HUES48 (cell line): Measurements from ENCODE around the gene FXR2.

ENCODE experiments used
- H3K27ac ChIP-seq: one replicate; pipeline ENCODE4 v1.7.0; 2013; ENCODE audit warnings: low read depth, low read length, inconsistent platforms
- H3K27me3 ChIP-seq: 2 replicates; pipeline ENCODE4 v1.6.1; 2013; ENCODE audit warnings: mild to moderate bottlenecking, low read length; ENCODE audit not compliant: control insufficient read depth, insufficient read depth
- H3K36me3 ChIP-seq: 2 replicates; pipeline ENCODE4 v1.6.1; 2013; ENCODE audit warnings: low read length; ENCODE audit not compliant: control insufficient read depth, insufficient read depth
- H3K4me1 ChIP-seq: 2 replicates; pipeline ENCODE4 v1.6.1; 2013; ENCODE audit warnings: mild to moderate bottlenecking, low read length; ENCODE audit not compliant: control insufficient read depth, insufficient read depth
- H3K4me3 ChIP-seq: 2 replicates; pipeline ENCODE4 v1.5.1; 2013; ENCODE audit warnings: mild to moderate bottlenecking, low read depth, low read length
- H3K9ac ChIP-seq: 2 replicates; pipeline ENCODE4 v1.6.1; 2013; ENCODE audit warnings: mild to moderate bottlenecking, low read depth, low read length, moderate library complexity
- H3K9me3 ChIP-seq: 2 replicates; pipeline ENCODE4 v1.6.1; 2013; ENCODE audit warnings: low read length; ENCODE audit not compliant: control insufficient read depth, insufficient read depth

FXR2 gene

GRCh38 chr17:7555320-7555948 is 59.3 kb downstream of the FXR2 start:
- peaks cover 33% of the 10 kb centered on the region for H3K4me1 ChIP-seq
- no peaks in the 10 kb centered on the region for H3K27me3 ChIP-seq
- H3K9me3 ChIP-seq: no peaks in the 10 kb centered on the region
- no peaks in the 10 kb centered on the region for H3K36me3 ChIP-seq
- no peak overlapping the region for H3K4me3 ChIP-seq
- no peak overlapping the region for H3K27ac ChIP-seq
- no peak overlapping the region for H3K9ac ChIP-seq

- no peak overlapping the region for H3K4me3 ChIP-seq
- H3K9me3 ChIP-seq: no peaks in the 10 kb centered on the region
- H3K9ac ChIP-seq: no peak overlapping the region
- H3K27ac ChIP-seq: no peak overlapping the region
- H3K27me3 ChIP-seq: peaks cover 2% of the 10 kb centered on the region; the same call in 1 of the 2 replicates
- no peaks in the 10 kb centered on the region for H3K36me3 ChIP-seq
- H3K4me1 ChIP-seq: peaks cover 19% of the 10 kb centered on the region
These were observed 61.3 kb downstream of the FXR2 start for GRCh38 chr17:7553356-7553755.

- Histone ChIP-seq H3K9me3 (no peaks in the 10 kb centered on the region), H3K36me3 (no peaks in the 10 kb centered on the region), H3K27ac (no peak overlapping the region), H3K27me3 (peaks cover 3% of the 10 kb centered on the region; the same call in 1 of the 2 replicates), H3K9ac (no peak overlapping the region), H3K4me1 (peaks cover 14% of the 10 kb centered on the region), H3K4me3 (no peak overlapping the region)
These were observed 62.1 kb downstream of the FXR2 start for GRCh38 chr17:7552621-7553051.

GRCh38 chr17:7551396-7551795 is 63.3 kb downstream of the FXR2 start:
- Histone ChIP-seq H3K36me3 (no peaks in the 10 kb centered on the region), H3K4me3 (no peak overlapping the region), H3K27ac (no peak overlapping the region), H3K4me1 (0 out of 2 replicates have a peak, but pooled peaks cover 4% of the 10 kb centered on the region), H3K9me3 (no peaks in the 10 kb centered on the region), H3K9ac (no peak overlapping the region), H3K27me3 (peaks cover 3% of the 10 kb centered on the region; the same call in 1 of the 2 replicates)

- no peaks in the 10 kb centered on the region for H3K36me3 ChIP-seq
- no peaks in the 10 kb centered on the region for H3K9me3 ChIP-seq
- H3K27me3 ChIP-seq: peaks cover 3% of the 10 kb centered on the region; the same call in 1 of the 2 replicates
- H3K4me1 ChIP-seq: 0 out of 2 replicates have a peak, but pooled peaks cover 4% of the 10 kb centered on the region
- H3K27ac ChIP-seq: no peak overlapping the region
- H3K9ac ChIP-seq: no peak overlapping the region
- no peak overlapping the region for H3K4me3 ChIP-seq
These were observed 64.4 kb downstream of the FXR2 start for GRCh38 chr17:7550344-7550743.

GRCh38 chr17:7549401-7550055 is 65.2 kb downstream of the FXR2 start:
- Histone ChIP-seq H3K27me3 (peaks cover 3% of the 10 kb centered on the region; the same call in 1 of the 2 replicates), H3K36me3 (no peaks in the 10 kb centered on the region), H3K4me1 (0 out of 2 replicates have a peak, but pooled peaks cover 4% of the 10 kb centered on the region), H3K27ac (no peak overlapping the region), H3K9ac (no peak overlapping the region), H3K9me3 (no peaks in the 10 kb centered on the region), H3K4me3 (peak overlapping the region; percentile 78; the same call in 1 of the 2 replicates)

GRCh38 chr17:7548585-7549400 is 65.9 kb downstream of the FXR2 start, which contains the start of gene TNFSF12:
TSS of gene TNFSF12 (plus strand) at chr17:7549058. CDS start at chr17:7549154, 96 bp downstream.
- Histone ChIP-seq H3K27me3 (peaks cover 3% of the 10 kb centered on the region; the same call in 1 of the 2 replicates), H3K36me3 (no peaks in the 10 kb centered on the region), H3K4me1 (0 out of 2 replicates have a peak, but pooled peaks cover 4% of the 10 kb centered on the region), H3K9me3 (no peaks in the 10 kb centered on the region), H3K27ac (no peak within 1 kb of the TSS), H3K4me3 (peak within 1 kb of the TSS; percentile 78), H3K9ac (peak within 1 kb of the TSS; percentile 59)

GRCh38 chr17:7544911-7545310 is 69.8 kb downstream of the FXR2 start:
- H3K9ac ChIP-seq: no peak overlapping the region
- no peaks in the 10 kb centered on the region for H3K36me3 ChIP-seq
- H3K4me1 ChIP-seq: 0 out of 2 replicates have a peak, but pooled peaks cover 4% of the 10 kb centered on the region
- no peaks in the 10 kb centered on the region for H3K9me3 ChIP-seq
- H3K27me3 ChIP-seq: peaks cover 3% of the 10 kb centered on the region; the same call in 1 of the 2 replicates
- H3K4me3 ChIP-seq: no peak overlapping the region
- H3K27ac ChIP-seq: no peak overlapping the region
